Activated CD4-positive, alpha-beta T cell treated with anti-CD3 and anti-CD28 coated beads for 48 hours (primary cell): ENCODE results near the gene EEF2.

Experiments used
- DNase-seq: peaks from one replicate; pipeline ENCODE4 v3.0.0-alpha.2; 2020

Gene EEF2

GRCh38 chr19:3984908-3985642, at the start of gene EEF2:
TSS of gene EEF2 (minus strand) at chr19:3985463. CDS start at chr19:3985380, 83 bp downstream.
- peak; percentile 93 for DNase-seq

GRCh38 chr19:4034048-4035017, 49.1 kb upstream of the EEF2 start:
- DNase-seq = no peak

- DNase-seq = no peak
These were observed 48.0 kb upstream of the EEF2 start for GRCh38 chr19:4033028-4033956.

- DNase-seq = no peak
These were observed 47.2 kb upstream of the EEF2 start for GRCh38 chr19:4032436-4032835.

GRCh38 chr19:4031420-4031819, 46.2 kb upstream of the EEF2 start:
- DNase-seq = no peak

- no peak for DNase-seq
These were observed 45.7 kb upstream of the EEF2 start for GRCh38 chr19:4030981-4031380.

GRCh38 chr19:4030552-4030951, 45.3 kb upstream of the EEF2 start:
- DNase-seq = no peak

GRCh38 chr19:4029247-4029614, 44.0 kb upstream of the EEF2 start:
- no peak for DNase-seq

GRCh38 chr19:4028334-4029246, 43.3 kb upstream of the EEF2 start:
- no peak for DNase-seq

GRCh38 chr19:4027146-4027545, 41.9 kb upstream of the EEF2 start:
- no peak for DNase-seq

GRCh38 chr19:4025317-4025716, 40.1 kb upstream of the EEF2 start:
- no peak for DNase-seq

- no peak for DNase-seq
These were observed 38.5 kb upstream of the EEF2 start for GRCh38 chr19:4023600-4024398.

- DNase-seq = no peak
These were observed 34.3 kb upstream of the EEF2 start for GRCh38 chr19:4019578-4019977.

- DNase-seq = no peak
These were observed 33.7 kb upstream of the EEF2 start for GRCh38 chr19:4018775-4019504.

GRCh38 chr19:4018140-4018613, 32.9 kb upstream of the EEF2 start:
- DNase-seq = no peak

GRCh38 chr19:4016903-4017638, 31.8 kb upstream of the EEF2 start:
- no peak for DNase-seq

GRCh38 chr19:4016486-4016885, 31.2 kb upstream of the EEF2 start:
- DNase-seq = no peak

- DNase-seq = no peak
These were observed 30.6 kb upstream of the EEF2 start for GRCh38 chr19:4015705-4016402.
